Renal pelvis (tissue), 4 donors: ENCODE results near the gene IMPACT. TPM values are rescaled to one million over a fixed set of nuclear protein-coding genes. Genes with fewer than 3 reads are reported as not detected.

Experiments
- DNase-seq: peaks from one replicate; pipeline ENCODE4 v3.0.0-alpha.2; 2013
- polyA plus RNA-seq, 3 donors: library from polyadenylated mRNA; unstranded; fragments of 120-200 nt; gene quantifications; one replicate each; pipeline ENCODE4 v1.2.1, GENCODE V29; 2013; ENCODE audit not compliant: insufficient read length in 3 of 3

Gene IMPACT
- polyA plus RNA-seq, 3 donors, result 50.5 to 53.8 (median 52.9) TPM

- DNase-seq, result no peak
Observed at GRCh38 chr18:24413148-24413547, 13.3 kb upstream of the IMPACT start.

DNA sequence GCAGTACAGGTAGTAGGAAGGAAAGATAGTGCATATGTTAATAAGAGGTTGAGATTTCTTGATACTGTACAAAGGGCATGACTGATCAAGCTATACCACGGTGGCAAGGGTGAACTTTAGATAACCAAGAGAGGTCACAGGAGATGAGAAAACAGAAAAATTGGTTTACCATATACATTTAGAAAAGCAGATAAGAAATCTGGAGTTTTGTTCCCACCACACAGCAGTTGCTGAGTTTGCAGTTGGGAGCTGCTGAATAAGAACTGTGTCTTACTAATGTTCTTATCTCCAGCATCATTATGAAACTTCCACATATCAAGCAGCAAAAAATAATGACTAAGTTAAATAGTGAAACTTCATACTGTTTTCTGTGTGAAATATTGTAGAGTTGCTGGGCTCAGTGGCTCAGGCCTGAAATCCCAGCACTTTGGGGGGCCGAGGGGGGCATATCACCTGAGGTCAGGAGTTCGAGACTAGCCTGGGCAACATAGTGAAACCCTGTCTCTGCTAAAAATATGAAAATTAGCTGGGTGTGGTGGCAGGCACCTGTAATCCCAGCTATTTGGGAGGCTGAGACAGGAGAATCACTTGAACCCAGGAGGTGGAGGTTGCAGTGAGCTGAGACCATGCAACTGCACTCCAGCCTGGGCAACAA is 12.0 kb upstream of the IMPACT start:
- no peak for DNase-seq

- DNase-seq, result no peak
Observed at GRCh38 chr18:24417480-24417879, 9.0 kb upstream of the IMPACT start.

GRCh38 chr18:24420551-24420950 is 5.9 kb upstream of the IMPACT start:
- no peak for DNase-seq

- DNase-seq, result no peak
Observed at GRCh38 chr18:24421831-24422230, 4.6 kb upstream of the IMPACT start.

DNA sequence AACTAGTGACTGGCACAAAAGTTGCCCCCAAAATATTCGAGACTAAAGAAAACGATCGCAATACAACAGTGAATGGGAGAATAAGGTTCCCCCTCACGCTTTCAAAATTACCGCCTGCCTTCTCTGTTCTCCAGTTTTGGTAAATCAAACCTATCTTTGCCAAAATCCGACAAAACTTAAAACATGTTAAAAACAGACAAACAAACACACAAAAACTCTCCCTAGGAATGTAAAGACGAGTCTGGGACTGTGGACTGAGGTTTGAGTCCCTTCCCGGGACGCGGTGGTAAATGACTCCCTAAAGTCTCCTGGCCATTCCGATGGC is 435 bp upstream of the IMPACT start:
- no peak for DNase-seq

- DNase-seq, result no peak
Observed at GRCh38 chr18:24427484-24427883, 1.0 kb downstream of the IMPACT start.

DNA sequence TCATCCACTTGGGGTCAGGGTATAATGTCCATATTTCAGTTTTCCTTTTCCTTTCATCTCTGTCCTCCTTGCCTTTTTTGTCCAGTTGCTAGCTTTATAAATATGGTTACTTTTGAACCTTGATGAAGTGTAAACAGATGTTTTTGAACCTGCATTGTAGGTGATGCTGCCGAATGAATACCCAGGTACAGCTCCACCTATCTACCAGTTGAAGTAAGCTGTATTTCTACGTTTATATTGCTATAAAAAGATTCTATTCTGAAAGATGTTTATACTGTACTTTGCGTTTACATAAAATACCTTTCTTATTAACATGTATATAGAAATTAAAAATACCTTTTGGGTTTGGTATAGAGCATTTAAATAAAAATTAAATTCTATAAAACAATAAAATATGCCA is 2.2 kb downstream of the IMPACT start:
- DNase-seq, result no peak

- no peak for DNase-seq
Observed at GRCh38 chr18:24429188-24429587, 2.7 kb downstream of the IMPACT start.

GRCh38 chr18:24432618-24433017 is 6.1 kb downstream of the IMPACT start:
- DNase-seq, result no peak

DNA sequence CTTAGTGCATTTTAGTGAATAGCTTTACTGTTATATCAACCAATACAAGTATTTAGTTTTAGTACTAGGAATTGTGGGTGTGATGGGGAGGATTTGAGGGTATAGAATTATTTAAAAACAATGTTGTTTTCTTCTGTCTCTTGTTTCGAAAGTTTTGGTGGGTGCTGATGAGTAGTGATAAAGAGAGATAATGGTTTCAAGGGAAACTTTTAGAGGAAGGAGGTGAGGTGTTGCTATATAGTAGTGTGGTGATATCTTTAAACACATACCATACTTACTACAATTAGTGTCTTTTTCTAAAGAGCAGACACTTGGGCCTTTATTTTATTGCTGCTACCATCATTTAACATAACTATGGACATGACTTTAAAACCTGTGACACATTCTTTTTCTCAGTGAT is 10.5 kb downstream of the IMPACT start:
- no peak for DNase-seq

DNA sequence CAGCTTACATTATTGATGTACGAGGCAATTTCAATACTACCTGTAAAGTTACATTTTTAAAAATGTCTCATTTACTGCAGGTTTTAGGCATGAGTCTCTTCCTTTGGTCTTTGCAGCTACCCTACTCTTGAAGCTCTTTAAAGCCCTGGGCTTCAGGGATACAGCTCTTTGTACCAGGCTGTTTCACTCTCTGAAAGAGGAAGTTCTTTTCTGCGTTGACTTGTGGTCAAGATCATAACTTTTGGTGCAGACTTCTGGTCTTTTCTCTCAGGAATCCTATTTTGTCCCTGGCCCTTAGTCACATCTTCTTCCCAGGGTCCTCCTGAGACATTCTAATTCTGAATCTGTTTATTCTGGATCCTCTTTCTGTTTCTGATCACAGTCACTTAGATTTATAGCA is 17.4 kb downstream of the IMPACT start:
- DNase-seq, result no peak

GRCh38 chr18:24446453-24446852 is 20.0 kb downstream of the IMPACT start:
- no peak for DNase-seq

- DNase-seq, result no peak
Observed at GRCh38 chr18:24446953-24447538, 20.6 kb downstream of the IMPACT start.

DNA sequence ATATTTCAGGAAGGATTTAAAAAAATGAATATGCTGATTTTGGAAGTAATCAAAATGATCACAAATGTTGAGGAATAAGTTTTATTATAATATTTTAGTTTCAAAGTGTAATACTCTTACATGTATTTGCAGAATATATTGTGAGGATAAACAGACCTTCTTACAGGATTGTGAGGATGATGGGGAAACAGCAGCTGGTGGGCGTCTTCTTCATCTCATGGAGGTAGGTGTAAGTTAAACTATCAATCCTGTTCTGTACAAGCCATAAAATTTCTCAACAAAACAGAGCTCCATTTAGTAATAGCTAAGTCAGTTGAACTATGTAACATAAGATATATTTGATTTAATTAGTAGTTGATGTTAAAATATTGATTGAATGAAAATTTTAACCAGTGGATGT is 21.5 kb downstream of the IMPACT start:
- DNase-seq, result no peak

DNA sequence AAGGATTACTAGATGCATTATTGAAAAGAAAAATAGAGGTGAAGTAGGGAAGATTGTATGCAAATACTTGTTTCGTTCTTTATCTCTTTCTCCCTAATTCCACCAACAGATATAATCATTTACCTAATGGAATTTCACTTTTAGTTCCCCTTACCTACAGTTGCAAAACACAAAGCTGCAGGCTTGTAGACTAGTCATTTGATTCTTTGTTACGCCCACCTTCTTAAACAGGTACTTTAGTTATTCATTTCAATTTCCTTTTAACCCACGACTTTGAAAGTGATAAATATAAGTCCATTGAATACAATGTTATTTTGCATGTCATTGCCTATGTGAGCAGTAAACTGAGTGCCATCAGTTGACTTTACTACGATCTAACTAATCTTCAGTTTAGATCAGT is 30.1 kb downstream of the IMPACT start:
- no peak for DNase-seq

- no peak for DNase-seq
Observed at GRCh38 chr18:24459772-24460171, 33.3 kb downstream of the IMPACT start.

GRCh38 chr18:24460388-24460787 is 33.9 kb downstream of the IMPACT start, which contains the start of gene HRH4:
Gene HRH4 (plus strand): TSS chr18:24460637. CDS start chr18:24460729, 92 bp downstream.
- no peak for DNase-seq

DNA sequence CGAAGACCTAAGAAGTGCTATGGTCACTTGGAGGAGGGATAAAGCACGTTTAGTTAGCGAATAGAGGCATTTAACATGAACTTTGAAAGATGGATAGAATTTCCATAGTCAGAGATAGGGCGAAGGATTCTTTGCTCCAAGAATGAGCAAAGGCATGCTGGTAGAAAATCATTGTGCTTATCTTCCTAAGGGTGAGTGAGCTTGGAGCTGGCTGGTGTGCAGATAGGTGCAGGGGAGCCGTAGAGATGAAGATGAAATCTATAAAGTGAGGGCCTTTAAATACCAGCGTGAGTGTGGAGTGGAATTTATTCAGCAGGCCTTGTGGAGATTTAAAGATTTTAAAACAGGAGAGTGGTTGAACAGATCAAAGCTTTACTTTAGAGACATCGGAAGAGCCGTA is 35.5 kb downstream of the IMPACT start:
- no peak for DNase-seq

GRCh38 chr18:24462838-24463775 is 36.6 kb downstream of the IMPACT start:
- DNase-seq, result no peak

DNA sequence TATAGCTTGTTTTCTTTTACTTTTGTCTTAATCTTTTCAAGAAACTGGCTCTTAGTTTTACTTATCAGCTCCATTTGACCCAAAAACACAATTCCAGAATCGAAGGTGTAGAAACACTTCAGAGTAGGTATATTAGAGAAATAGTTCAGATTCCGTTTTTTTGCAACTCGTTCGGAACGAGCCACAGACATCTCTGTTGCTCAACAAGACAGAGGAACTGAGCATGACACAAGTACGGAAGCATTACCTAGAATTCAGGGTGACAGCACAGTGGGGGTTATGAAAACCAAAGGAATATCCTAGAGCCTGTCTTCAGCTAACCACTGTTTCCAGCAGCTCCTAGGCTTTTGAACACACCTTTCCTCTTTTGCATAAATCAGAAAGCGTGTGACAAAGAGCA is 39.0 kb downstream of the IMPACT start:
- DNase-seq, result no peak

- DNase-seq, result no peak
Observed at GRCh38 chr18:24466771-24467170, 40.3 kb downstream of the IMPACT start.

- no peak for DNase-seq
Observed at GRCh38 chr18:24470022-24470618, 43.6 kb downstream of the IMPACT start.
